Caco-2 (cell line): Measurements from ENCODE around the gene ANO3. TPM values are rescaled to one million over a fixed set of nuclear protein-coding genes. Genes with fewer than 3 reads are reported as not detected.

Experiments used
- BruUV-seq: library from RNA; stranded (reverse); fragments of 400-500 nt; replicated peaks from 2 replicates; lab custom pipeline; 2021; lab: Mats Ljungman, UMichigan
- CTCF ChIA-PET: fragments of 300-600 bp; sonication (Branson Sonifier 250); formaldehyde crosslinking; loops from one replicate; lab custom pipeline; 2022; ENCODE audit warnings: antibody characterized with exemption; lab: Charles Lee
- POLR2A ChIA-PET: fragments of 300-600 bp; sonication (Branson Sonifier 250); formaldehyde crosslinking; loops from one replicate; lab custom pipeline; 2022; ENCODE audit warnings: antibody characterized with exemption; lab: Charles Lee
- DNase-seq, 2 experiments: peaks; one replicate each; pipeline versions ENCODE4 v3.0.0 to v3.0.0-alpha.2; 2020 to 2022
- H3K27me3 ChIP-seq: replicated peaks from 2 replicates; pipeline ENCODE4 v1.6.0; 2011; ENCODE audit warnings: low read length; ENCODE audit not compliant: control insufficient read depth, insufficient read depth
- H3K36me3 ChIP-seq: 2 replicates; pipeline ENCODE4 v1.5.1; 2011; ENCODE audit warnings: low read length; ENCODE audit not compliant: control insufficient read depth, insufficient read depth
- H3K4me1 ChIP-seq: fragments of 250-450 bp; sonication (Bioruptor Pico); 2 replicates; pipeline ENCODE4 v1.5.1; 2020; ENCODE audit warnings: mild to moderate bottlenecking
- H3K4me3 ChIP-seq: 2 replicates; pipeline ENCODE4 v1.5.1; 2011; ENCODE audit warnings: low read depth, mild to moderate bottlenecking, control low read depth, low read length
- H3K9me3 ChIP-seq: fragments of 250-450 bp; sonication (Bioruptor Pico); 2 replicates; pipeline ENCODE4 v1.5.1; 2020; ENCODE audit warnings: mild to moderate bottlenecking, moderate library complexity
- H3K27ac Mint-ChIP-seq: one replicate; pipeline ENCODE4 v1.8.0; 2022; ENCODE audit warnings: mixed read lengths; ENCODE audit not compliant: unreplicated experiment
- H3K27me3 Mint-ChIP-seq: one replicate; pipeline ENCODE4 v1.8.0; 2022; ENCODE audit warnings: mixed read lengths; ENCODE audit not compliant: insufficient read depth, unreplicated experiment
- H3K36me3 Mint-ChIP-seq: one replicate; pipeline ENCODE4 v1.8.0; 2022; ENCODE audit warnings: mild to moderate bottlenecking, mixed read lengths; ENCODE audit not compliant: insufficient read depth, unreplicated experiment
- H3K4me1 Mint-ChIP-seq: one replicate; pipeline ENCODE4 v1.8.0; 2022; ENCODE audit warnings: low read depth, mixed read lengths; ENCODE audit not compliant: unreplicated experiment
- H3K4me3 Mint-ChIP-seq: one replicate; pipeline ENCODE4 v1.8.0; 2022; ENCODE audit warnings: mild to moderate bottlenecking, moderate library complexity, mixed read lengths; ENCODE audit not compliant: unreplicated experiment
- H3K9me3 Mint-ChIP-seq: one replicate; pipeline ENCODE4 v1.8.0; 2022; ENCODE audit warnings: mixed read lengths; ENCODE audit not compliant: unreplicated experiment
- CTCF ChIP-seq, 2 experiments: fragments of 200-600 bp in 1 of 2; IDR thresholded peaks; 1 replicate in 1 of 2; 2 replicates in 1 of 2; pipeline versions ENCODE4 v1.5.1 to v1.8.0; 2011 to 2022; ENCODE audit warnings: antibody characterized with exemption in 1 of 2, control low read depth in 1 of 2, inconsistent platforms in 1 of 2, low read depth in 1 of 2, low read length in 1 of 2, mild to moderate bottlenecking in 1 of 2, moderate library complexity in 1 of 2; ENCODE audit not compliant: insufficient read depth in 1 of 2, severe bottlenecking in 1 of 2, unreplicated experiment in 1 of 2
- intact Hi-C: fragments of 100-400 bp; cut with micrococcal nuclease; formaldehyde crosslinking; loops from one replicate; pipeline ENCODE4 v1.10.0; 2022; ENCODE audit not compliant: unreplicated experiment
- total RNA-seq: library from RNA; stranded (reverse); gene quantifications from 2 replicates; pipeline ENCODE4 v1.2.3, GENCODE V29; 2022

Gene ANO3
- total RNA-seq, 1 experiment from 2014 or later, result not detected

GRCh38 chr11:26418386-26418912 is 86.5 kb downstream of the ANO3 start:
- Histone ChIP-seq H3K4me1 (no peaks in the 10 kb centered on the region), H3K36me3 (no peaks in the 10 kb centered on the region), H3K27me3 (no peaks in the 10 kb centered on the region), H3K4me3 (no peak overlapping the region), H3K9me3 (no peaks in the 10 kb centered on the region; the same call in 1 of the 2 replicates)
- no peak for DNase-seq
- CTCF ChIA-PET, result no interaction called here
- no peak for TF ChIP-seq CTCF (IDR thresholded peaks at IDR 0.05; ENCODE audit: insufficient read depth in 1 of 2, low read depth in 1 of 2, low read length in 1 of 2, severe bottlenecking in 1 of 2, unreplicated experiment in 1 of 2)
- Mint-ChIP-seq H3K9me3 (no peaks in the 10 kb centered on the region), H3K36me3 (no peaks in the 10 kb centered on the region), H3K4me1 (no peaks in the 10 kb centered on the region), H3K27me3 (peaks cover 4% of the 10 kb centered on the region), H3K27ac (no peak overlapping the region), H3K4me3 (no peak overlapping the region)
- intact Hi-C loops, result no loop called here
- no TSS peak for BruUV-seq
- POLR2A ChIA-PET, result no interaction called here

GRCh38 chr11:26420331-26420730 is 88.4 kb downstream of the ANO3 start:
- no peak for DNase-seq
- Mint-ChIP-seq H3K27ac (no peak overlapping the region), H3K9me3 (no peaks in the 10 kb centered on the region), H3K4me3 (no peak overlapping the region), H3K36me3 (no peaks in the 10 kb centered on the region), H3K4me1 (no peaks in the 10 kb centered on the region), H3K27me3 (peaks cover 4% of the 10 kb centered on the region)
- ChIA-PET POLR2A (no interaction called here), CTCF (no interaction called here)
- Histone ChIP-seq H3K36me3 (no peaks in the 10 kb centered on the region), H3K4me3 (no peak overlapping the region), H3K27me3 (no peaks in the 10 kb centered on the region), H3K4me1 (no peaks in the 10 kb centered on the region), H3K9me3 (no peaks in the 10 kb centered on the region; the same call in none of the 2 replicates)
- no TSS peak for BruUV-seq
- intact Hi-C loops, result no loop called here
- TF ChIP-seq CTCF (IDR thresholded peaks at IDR 0.05; ENCODE audit: insufficient read depth in 1 of 2, low read depth in 1 of 2, low read length in 1 of 2, severe bottlenecking in 1 of 2, unreplicated experiment in 1 of 2), result no peak

GRCh38 chr11:26424255-26424654 is 92.3 kb downstream of the ANO3 start:
- CTCF ChIA-PET, result no interaction called here
- intact Hi-C loops, result no loop called here
- Mint-ChIP-seq H3K9me3 (no peaks in the 10 kb centered on the region), H3K27ac (no peak overlapping the region), H3K27me3 (peaks cover 4% of the 10 kb centered on the region), H3K36me3 (no peaks in the 10 kb centered on the region), H3K4me1 (no peaks in the 10 kb centered on the region), H3K4me3 (no peak overlapping the region)
- no TSS peak for BruUV-seq
- H3K4me3 ChIP-seq, result no peak overlapping the region
- no peaks in the 10 kb centered on the region for H3K4me1 ChIP-seq
- no peaks in the 10 kb centered on the region; the same call in 1 of the 2 replicates for H3K9me3 ChIP-seq
- no peak for DNase-seq
- no peaks in the 10 kb centered on the region for H3K27me3 ChIP-seq
- POLR2A ChIA-PET, result no interaction called here
- no peaks in the 10 kb centered on the region for H3K36me3 ChIP-seq
- no peak for TF ChIP-seq CTCF (IDR thresholded peaks at IDR 0.05; ENCODE audit: insufficient read depth in 1 of 2, low read depth in 1 of 2, low read length in 1 of 2, severe bottlenecking in 1 of 2, unreplicated experiment in 1 of 2)
